T-helper 2 cell treated with Interferon-gamma antibody and Interleukin-4, amounts not matched to agents 5 μg/mL and 100 μg/mL, for 36 hours (primary cell): Measurements from ENCODE around the gene SCYL3.

Experiments used
- DNase-seq: peaks from one replicate; pipeline ENCODE4 v3.0.0; 2021; ENCODE audit warnings: low spot score
- H3K27ac Mint-ChIP-seq: one replicate; pipeline ENCODE4 v1.8.0; 2021; ENCODE audit warnings: mild to moderate bottlenecking, mixed read lengths
- H3K27me3 Mint-ChIP-seq: one replicate; pipeline ENCODE4 v1.8.0; 2021; ENCODE audit warnings: low read depth, mixed read lengths
- H3K36me3 Mint-ChIP-seq: one replicate; pipeline ENCODE4 v1.8.0; 2021; ENCODE audit warnings: low read depth, mixed read lengths
- H3K4me1 Mint-ChIP-seq: one replicate; pipeline ENCODE4 v1.8.0; 2021; ENCODE audit warnings: low read depth, mixed read lengths
- H3K4me3 Mint-ChIP-seq: one replicate; pipeline ENCODE4 v1.8.0; 2022; ENCODE audit warnings: mild to moderate bottlenecking, moderate library complexity, mixed read lengths
- H3K9me3 Mint-ChIP-seq: one replicate; pipeline ENCODE4 v1.8.0; 2021; ENCODE audit warnings: mixed read lengths

SCYL3 gene

GRCh38 chr1:169804941-169805340, 88.8 kb downstream of the SCYL3 start:
- peaks cover 41% of the 10 kb centered on the region for H3K36me3 Mint-ChIP-seq
- H3K27me3 Mint-ChIP-seq = no peaks in the 10 kb centered on the region
- no peak overlapping the region for H3K27ac Mint-ChIP-seq
- no peak for DNase-seq
- no peaks in the 10 kb centered on the region for H3K9me3 Mint-ChIP-seq
- H3K4me3 Mint-ChIP-seq = no peak overlapping the region
- peaks cover 14% of the 10 kb centered on the region for H3K4me1 Mint-ChIP-seq

- Mint-ChIP-seq H3K27me3 (no peaks in the 10 kb centered on the region), H3K4me1 (peaks cover 21% of the 10 kb centered on the region), H3K27ac (no peak overlapping the region), H3K4me3 (no peak overlapping the region), H3K9me3 (no peaks in the 10 kb centered on the region), H3K36me3 (peaks cover 45% of the 10 kb centered on the region)
- no peak for DNase-seq
Measured at GRCh38 chr1:169802888-169803287, 90.8 kb downstream of the SCYL3 start.
